Forelimb muscle (tissue), 1 donor: ENCODE measurements around the gene ADD3. TPM values are rescaled to one million over a fixed set of nuclear protein-coding genes. Genes with fewer than 3 reads are reported as not detected.

Experiments used
- DNase-seq: peaks from one replicate; pipeline ENCODE4 v3.0.0-alpha.2; 2013; ENCODE audit warnings: low read depth
- polyA plus RNA-seq: library from polyadenylated mRNA; unstranded; fragments of 120-200 nt; gene quantifications from one replicate; pipeline ENCODE4 v1.2.1, GENCODE V29; 2013; ENCODE audit not compliant: insufficient read length

ADD3 gene, protein sequence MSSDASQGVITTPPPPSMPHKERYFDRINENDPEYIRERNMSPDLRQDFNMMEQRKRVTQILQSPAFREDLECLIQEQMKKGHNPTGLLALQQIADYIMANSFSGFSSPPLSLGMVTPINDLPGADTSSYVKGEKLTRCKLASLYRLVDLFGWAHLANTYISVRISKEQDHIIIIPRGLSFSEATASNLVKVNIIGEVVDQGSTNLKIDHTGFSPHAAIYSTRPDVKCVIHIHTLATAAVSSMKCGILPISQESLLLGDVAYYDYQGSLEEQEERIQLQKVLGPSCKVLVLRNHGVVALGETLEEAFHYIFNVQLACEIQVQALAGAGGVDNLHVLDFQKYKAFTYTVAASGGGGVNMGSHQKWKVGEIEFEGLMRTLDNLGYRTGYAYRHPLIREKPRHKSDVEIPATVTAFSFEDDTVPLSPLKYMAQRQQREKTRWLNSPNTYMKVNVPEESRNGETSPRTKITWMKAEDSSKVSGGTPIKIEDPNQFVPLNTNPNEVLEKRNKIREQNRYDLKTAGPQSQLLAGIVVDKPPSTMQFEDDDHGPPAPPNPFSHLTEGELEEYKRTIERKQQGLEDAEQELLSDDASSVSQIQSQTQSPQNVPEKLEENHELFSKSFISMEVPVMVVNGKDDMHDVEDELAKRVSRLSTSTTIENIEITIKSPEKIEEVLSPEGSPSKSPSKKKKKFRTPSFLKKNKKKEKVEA
- polyA plus RNA-seq, result 88.6 TPM

DNA sequence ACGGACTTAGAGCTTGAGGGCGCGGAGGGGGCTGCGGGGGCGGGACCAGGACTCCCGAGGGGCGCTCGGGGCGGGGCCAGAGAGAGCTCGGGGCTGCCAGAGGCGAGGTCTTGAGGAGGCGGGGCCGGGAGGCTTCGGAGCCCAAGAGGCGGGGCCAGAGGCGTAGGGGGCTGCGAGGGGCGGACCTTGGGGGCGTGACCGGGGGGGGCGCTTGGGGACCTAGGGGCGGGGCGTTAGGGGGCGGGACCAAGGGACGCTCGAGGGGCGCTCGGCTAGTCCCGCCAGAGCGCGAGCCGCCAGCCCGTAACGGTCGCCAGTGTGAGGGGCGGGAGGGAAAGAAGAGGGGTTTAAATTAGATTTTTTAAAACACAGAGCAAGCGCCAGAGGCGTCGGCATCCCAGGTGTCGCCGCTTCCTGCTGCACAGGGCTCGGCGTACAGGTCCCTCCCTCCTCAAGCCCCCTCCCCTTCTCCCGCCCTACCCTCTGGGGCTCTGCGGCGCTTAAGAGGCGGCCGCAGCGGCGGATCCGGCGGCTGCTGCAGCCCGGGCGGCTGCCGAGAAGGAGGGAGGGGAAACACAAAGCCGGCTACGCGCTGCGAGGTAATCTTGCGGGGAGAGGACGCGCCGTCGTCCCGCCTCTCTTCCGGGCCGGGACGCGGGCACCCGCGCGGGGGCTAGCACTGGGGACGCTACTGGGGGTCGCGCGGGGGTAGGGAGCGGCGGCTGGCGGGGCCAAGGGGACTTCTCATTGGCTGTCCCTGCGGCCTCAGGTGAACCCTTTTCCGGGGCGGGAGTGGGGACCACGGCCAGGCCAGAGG is at the start of gene ADD3:
Gene ADD3, plus strand, starts transcription at position 284 of the 817 bp plus-strand sequence. CDS start 92,670 bp downstream, outside the sequence.
- DNase-seq, result peak; percentile 74

GRCh38 chr10:109958059-109958458 is 49.7 kb upstream of the ADD3 start:
- no peak for DNase-seq

DNA sequence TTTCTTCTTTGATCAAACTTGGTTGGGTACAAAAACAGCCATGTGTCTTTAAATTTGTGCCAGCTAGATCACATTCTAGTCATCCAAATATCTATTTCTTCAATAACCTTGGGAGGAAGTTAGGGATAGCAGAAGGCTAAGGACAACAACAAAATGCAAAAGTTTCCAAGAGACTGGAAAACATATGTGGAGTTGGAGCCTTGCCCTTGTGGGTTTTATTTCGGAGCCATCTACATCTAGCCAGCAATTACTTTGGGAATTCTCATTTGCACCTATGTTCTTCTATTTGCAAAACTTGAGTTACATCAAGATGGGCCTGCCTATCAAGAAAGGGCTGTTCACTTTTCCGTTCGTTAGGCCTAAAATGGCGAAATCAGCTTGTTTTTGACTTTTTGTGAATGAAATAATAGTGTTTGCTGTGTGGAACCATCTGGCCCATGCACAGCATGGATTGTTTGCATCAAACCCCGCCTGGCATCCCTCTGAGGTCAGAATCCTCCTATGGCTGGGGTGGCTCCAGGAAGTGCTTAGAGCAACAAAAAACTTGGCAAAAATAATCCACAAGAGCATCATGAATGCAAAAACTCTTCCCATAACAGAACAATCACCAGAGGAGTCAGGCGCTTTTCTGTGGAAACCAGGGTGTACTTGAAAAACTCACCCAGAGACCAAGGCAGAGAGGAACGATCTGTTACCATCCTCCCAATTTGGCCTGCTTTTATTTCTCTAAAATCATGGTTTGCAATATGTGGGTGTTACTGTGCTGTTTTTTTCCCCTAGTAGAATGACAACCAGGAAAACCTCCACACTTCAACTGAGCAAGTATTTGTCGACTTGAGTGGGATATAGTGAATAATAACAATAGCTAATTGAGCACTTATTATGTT is 48.3 kb upstream of the ADD3 start:
- DNase-seq, result no peak

DNA sequence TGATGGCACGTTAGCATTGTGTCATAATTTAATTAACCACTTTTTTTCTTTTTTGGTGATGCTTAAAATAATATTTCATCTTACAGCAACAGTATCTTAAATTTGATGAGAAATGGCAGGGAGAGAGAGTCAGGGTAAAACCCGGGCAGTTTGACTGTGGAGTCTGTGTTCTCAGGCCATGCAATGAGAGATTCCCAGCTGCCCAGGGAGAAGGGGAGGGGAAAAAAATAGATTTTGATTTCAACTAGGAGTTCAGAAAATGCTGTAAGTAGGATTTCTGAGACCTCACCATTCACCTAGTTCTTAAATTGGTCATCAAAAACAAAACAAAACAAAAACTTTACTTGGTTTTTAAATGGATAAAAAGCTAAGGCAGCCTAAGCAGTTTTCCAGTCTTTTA is 47.1 kb upstream of the ADD3 start:
- DNase-seq, result no peak

DNA sequence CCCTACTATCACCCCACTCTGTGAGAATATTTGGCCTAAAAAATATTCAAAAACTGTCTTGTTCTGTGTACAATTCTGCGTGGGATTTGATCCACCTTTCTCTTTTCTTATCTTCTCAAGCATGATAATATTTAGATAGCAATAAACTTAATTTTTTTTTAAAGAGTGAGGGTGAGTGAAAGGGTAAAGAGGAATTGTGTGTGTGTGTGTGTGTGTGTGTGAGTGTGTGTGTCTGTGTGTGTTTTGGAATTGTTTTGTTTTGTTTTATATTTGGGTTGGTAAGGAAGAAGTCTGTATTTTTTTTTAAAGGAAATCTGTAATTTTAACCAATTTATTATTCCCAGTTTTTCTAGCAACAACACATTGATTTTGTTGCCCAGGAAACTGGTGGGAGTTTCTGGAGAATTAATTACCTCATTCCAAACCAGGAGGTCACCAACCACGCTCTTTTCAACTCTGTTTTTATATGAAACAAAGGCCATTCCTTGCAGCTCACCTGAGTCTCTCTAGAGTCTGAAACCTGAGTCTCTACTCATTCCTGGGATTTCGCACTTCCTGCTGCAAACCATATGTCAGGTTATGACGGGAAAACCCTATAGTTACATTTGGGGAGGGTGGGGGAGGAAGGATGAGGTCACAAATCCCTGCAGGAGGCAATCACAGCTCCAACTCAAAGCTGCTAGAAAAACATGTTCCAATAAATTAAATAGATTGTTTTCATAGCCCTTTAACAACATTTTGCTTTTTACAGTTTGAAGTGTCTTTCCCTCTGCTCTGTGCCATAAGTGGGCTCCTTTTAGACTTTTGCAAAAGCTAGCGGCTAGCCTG is 46.4 kb upstream of the ADD3 start:
- DNase-seq, result no peak

DNA sequence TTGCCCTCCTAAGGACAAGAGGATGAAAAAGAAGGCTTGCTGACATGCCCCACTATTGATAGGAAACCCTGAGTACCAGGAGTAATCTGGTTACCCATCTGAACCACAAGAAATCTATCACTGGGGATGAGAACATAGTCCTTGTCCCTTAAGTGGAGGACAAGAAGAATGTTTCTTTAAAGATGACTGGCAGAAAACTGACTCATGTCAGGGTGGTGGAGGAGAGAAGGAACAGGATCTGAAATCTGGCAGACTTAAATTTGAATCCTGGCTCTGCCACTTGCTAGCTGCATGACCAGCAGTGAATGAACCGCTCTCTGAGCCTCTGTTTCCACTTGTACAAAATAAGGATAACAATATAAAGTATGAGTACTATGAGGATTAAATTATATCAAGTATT is 45.5 kb upstream of the ADD3 start:
- DNase-seq, result no peak

GRCh38 chr10:109963439-109963838 is 44.3 kb upstream of the ADD3 start:
- DNase-seq, result no peak

- no peak for DNase-seq
These were observed 43.5 kb upstream of the ADD3 start for GRCh38 chr10:109964318-109964717.

- DNase-seq, result no peak
These were observed 40.6 kb upstream of the ADD3 start for GRCh38 chr10:109966961-109967738.

DNA sequence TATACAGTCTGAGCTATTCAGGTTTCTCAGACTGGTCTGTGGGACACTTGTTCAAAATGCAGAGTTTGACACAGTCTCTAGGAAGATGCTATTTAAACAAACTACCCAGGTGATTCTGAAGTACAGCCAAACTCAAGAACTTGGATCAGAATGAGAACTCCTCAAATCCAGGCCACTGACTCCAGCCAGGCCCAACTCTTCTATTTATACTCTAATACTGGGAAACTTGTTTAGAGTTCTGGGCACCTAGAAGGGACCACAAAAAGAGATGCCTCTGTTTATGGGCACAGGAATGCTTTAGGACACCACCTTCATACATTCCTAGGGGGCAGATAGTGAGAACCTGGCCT is 40.1 kb upstream of the ADD3 start:
- no peak for DNase-seq

DNA sequence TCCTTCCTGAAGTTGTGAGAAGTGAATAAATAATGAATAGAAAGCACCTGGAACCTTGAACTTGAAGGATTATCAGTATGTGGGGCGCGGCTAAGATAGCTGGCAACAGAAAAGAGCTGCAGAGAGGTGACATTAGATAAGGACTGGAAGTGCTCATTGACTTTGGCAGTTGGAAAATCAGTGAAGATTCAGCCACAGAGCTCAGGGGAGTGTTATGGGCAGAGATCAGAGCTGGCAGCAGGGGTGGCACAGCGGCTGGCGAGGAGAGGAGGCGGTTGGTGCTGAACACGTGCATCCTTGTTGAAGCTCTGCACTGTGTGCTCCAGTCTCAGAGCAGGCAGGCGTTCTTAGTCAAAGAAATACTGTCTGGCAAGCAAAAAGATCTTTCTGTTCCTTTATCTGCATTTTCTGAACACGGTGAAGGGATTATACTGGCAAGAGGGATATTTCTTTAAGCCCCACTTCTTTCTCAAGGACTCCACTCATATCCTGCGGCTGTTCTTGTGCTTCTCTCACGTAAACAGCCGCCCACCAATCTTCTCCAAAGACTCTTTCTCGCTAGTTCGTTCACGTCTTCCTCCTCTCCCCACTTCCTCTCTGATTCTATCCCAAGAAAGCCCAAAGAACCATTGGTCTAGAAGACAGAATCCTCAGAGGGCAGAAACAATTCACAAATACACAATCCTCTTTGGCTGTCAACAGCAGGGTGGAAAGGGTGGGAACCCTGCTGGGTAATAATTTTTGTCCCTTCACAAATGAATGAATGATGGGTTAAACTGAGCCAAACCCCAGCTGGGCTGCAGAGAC is 38.6 kb upstream of the ADD3 start:
- no peak for DNase-seq

DNA sequence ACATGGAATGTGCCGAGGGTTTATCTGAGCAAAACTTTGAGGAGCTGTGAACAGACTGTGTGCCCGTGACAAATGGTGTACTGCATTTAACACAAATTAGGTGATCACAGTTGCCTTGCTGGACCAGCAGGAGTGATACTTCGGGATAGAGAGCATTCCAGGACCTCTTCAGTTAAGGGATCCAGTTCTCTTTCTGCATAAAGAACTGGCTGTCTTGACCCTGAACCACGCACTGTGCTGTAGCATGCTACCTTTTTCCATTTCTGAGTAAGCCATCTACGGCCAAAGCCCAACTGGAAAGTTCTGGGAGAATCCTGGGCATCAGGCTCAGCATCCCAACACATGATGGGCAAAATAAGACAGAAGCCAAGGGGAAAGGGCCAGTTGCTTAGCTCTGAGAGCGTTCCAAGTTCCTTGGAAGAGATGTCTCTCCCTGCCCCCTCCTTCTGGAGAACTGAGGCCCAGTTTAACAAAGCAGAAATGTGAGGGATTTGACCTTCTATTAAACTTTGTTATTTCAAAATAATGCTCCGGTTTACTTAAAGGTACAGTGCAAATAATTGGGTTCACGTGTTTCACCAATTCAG is 37.9 kb upstream of the ADD3 start:
- DNase-seq, result no peak

GRCh38 chr10:109971634-109972033 is 36.1 kb upstream of the ADD3 start:
- DNase-seq, result no peak

- DNase-seq, result no peak
These were observed 35.3 kb upstream of the ADD3 start for GRCh38 chr10:109972372-109973001.

- no peak for DNase-seq
These were observed 34.4 kb upstream of the ADD3 start for GRCh38 chr10:109973326-109973829.

GRCh38 chr10:109974504-109975191 is 33.1 kb upstream of the ADD3 start:
- no peak for DNase-seq
